Measurements from ENCODE around the gene GPR55. TPM values are rescaled to one million over a fixed set of nuclear protein-coding genes. Genes with fewer than 3 reads are reported as not detected.

Gene GPR55
- total and polyA plus RNA-seq, 10 of the 15 experiments (the other 5 are each of a cell fraction or from before 2014, with no cell fraction given): 2.1 to 30.1 (median 16.2) TPM

DNA sequence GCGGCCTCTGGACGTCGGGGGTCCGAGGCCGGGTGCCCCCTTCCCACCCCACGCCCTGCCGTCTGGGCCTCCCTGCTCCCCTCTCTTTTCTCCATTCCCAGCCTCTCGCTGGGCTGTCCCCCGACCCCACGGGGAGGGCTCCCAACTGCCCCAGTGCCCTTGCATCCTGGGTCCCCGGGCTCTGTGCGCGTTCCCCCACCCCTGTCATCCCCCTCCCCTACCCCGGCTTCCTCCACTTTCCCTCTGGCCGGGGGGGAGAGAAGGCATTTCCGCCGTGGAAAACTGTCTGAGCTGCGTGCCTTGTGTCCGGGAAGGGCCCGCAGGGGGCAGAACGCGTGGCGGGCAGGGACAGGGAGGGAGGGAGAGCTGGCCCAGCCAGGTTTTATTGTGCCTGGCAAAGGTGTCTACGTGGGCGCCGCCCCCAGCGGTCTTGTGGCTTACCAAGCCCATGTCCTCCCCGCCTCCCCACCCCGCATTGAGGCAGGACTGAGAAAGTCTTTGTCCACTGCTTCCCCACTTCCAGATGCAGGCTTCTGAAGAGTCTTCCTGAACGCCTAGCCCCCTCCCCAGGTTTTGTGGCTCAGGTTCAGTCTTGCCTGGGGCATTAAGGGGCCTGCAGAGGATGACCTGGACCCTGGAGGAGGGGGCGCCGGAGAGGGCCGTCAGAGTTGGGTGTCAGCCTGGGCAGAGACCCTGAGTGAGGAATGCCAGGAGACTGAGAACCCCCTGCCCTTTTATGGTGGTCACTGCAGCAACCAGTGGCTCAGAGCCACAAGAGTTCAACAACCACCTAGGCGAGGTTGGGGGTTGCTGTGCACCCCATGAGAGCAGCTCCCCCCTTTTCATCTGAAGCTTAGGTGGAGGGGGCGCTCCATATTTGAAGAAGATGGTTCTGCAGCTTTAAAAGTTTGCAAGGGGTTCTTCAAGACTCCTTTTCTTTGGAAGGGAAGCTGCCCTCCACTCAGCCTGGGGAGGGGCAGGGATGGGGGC is 59.0 kb downstream of the GPR55 start:
- Histone ChIP-seq H3K27ac (ENCODE audit: control insufficient read depth, insufficient read depth) (peak overlapping the region; percentile 33), H3K79me2 (ENCODE audit: control insufficient read depth, insufficient read depth, low read length) (peaks cover 7% of the 10 kb centered on the region), H3K27me3 (replicated peaks in 1 of 2; ENCODE audit: control insufficient read depth in 2 of 2, insufficient read depth in 2 of 2, low read length in 1 of 2) (no peaks in the 10 kb centered on the region; a peak in 2 of 4 replicates), H3K4me3 (peak overlapping the region; percentile 97), H3K4me2 (ENCODE audit: control insufficient read depth, insufficient read depth) (peak overlapping the region; percentile 88), H3K9me3 (replicated peaks; ENCODE audit: control insufficient read depth, insufficient read depth, low read length) (no peaks in the 10 kb centered on the region), H2AFZ (ENCODE audit: control insufficient read depth, low read depth, low read length) (no peak overlapping the region), H3K4me1 (ENCODE audit: control insufficient read depth, insufficient read depth, low read length) (peaks cover 29% of the 10 kb centered on the region), H4K20me1 (ENCODE audit: control insufficient read depth, insufficient read depth) (no peaks in the 10 kb centered on the region), H3K36me3 (ENCODE audit: control insufficient read depth in 2 of 2, insufficient read depth in 2 of 2, low read length in 1 of 2) (no peaks in the 10 kb centered on the region), H3K9ac (ENCODE audit: control insufficient read depth, insufficient read depth, low read length) (peak overlapping the region; percentile 76; the same call in 1 of the 2 replicates)
- TF ChIP-seq BHLHE40 (IDR thresholded peaks at IDR 0.05; ENCODE audit: borderline replicate concordance in 1 of 2, low read depth in 2 of 2, low read length in 1 of 2) (peak in 1 of 2 experiments; percentile 75; a peak in 2 of 4 replicates), RUNX3 (IDR thresholded peaks at IDR 0.05; ENCODE audit: low read length) (peak; percentile 63), BCL3 (IDR thresholded peaks at IDR 0.05; ENCODE audit: borderline replicate concordance, insufficient read depth, low read depth, low read length, poor library complexity, severe bottlenecking) (no peak), IKZF1 (conservative IDR thresholded peaks at IDR 0.05) (peak; percentile 31), TCF7 (IDR thresholded peaks at IDR 0.05; ENCODE audit: borderline replicate concordance) (no peak), CTCF (IDR thresholded peaks at IDR 0.05 in 2 of 3, conservative IDR thresholded peaks at IDR 0.05 in 1 of 3; ENCODE audit: control insufficient read depth in 2 of 3, extremely low read depth in 1 of 3, insufficient read depth in 1 of 3, low read depth in 3 of 3, low read length in 3 of 3) (peak in 1 of 3 experiments; percentile 18; a peak in 1 of 6 replicates), FOXK2 (IDR thresholded peaks at IDR 0.05) (peak; percentile 86), EED (IDR thresholded peaks at IDR 0.05; ENCODE audit: low read depth) (peak; percentile 47; the same call in 1 of the 2 replicates), ATF7 (IDR thresholded peaks at IDR 0.05; ENCODE audit: low read depth) (peak; percentile 80), IKZF2 (IDR thresholded peaks at IDR 0.05) (peak in 1 of 2 experiments; percentile 8; a peak in 2 of 4 replicates), EGR1 (IDR thresholded peaks at IDR 0.05; ENCODE audit: borderline replicate concordance in 1 of 2, low read depth in 2 of 2, low read length in 2 of 2) (peak in 1 of 2 experiments; percentile 44; a peak in 1 of 3 replicates), KLF5 (IDR thresholded peaks at IDR 0.05; ENCODE audit: partially characterized antibody) (peak; percentile 58), SPI1 (IDR thresholded peaks at IDR 0.05; ENCODE audit: borderline replicate concordance, insufficient read depth, low read depth, low read length) (no peak)
- TF ChIP-seq, protein P1, sequence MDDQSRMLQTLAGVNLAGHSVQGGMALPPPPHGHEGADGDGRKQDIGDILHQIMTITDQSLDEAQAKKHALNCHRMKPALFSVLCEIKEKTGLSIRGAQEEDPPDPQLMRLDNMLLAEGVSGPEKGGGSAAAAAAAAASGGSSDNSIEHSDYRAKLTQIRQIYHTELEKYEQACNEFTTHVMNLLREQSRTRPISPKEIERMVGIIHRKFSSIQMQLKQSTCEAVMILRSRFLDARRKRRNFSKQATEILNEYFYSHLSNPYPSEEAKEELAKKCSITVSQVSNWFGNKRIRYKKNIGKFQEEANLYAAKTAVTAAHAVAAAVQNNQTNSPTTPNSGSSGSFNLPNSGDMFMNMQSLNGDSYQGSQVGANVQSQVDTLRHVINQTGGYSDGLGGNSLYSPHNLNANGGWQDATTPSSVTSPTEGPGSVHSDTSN (IDR thresholded peaks at IDR 0.05; ENCODE audit: insufficient replicate concordance, low read depth, low read length): no peak
- POLR2A ChIA-PET: interaction anchor here (0.9 to 1.4 kb wide), 3 partner anchors 9 to 60 kb away, joined by 3 to 5 read pairs (median 3); partner anchors contain the start of gene GPR55
- CTCF ChIA-PET: interaction anchor here (0.9 to 4.9 kb wide), 14 partner anchors 15 to 186 kb away, joined by 3 to 25 read pairs (median 3); partner anchors contain the start of gene GPR55
- in situ Hi-C loops (cut with MboI) (no loop called here), intact Hi-C loops (cut with micrococcal nuclease; ENCODE audit: unreplicated experiment) (loop anchor here (2.0 kb wide), 1 partner anchor 29 kb away; no protein-coding TSS in a partner anchor)
- SMC1A ChIA-PET (ENCODE audit: uncharacterized antibody, unreplicated experiment): interaction anchor here (0.9 to 1.8 kb wide), 11 partner anchors 8 to 121 kb away, joined by 3 to 6 read pairs (median 4); partner anchors contain the start of gene GPR55
- WGBS (ENCODE audit: insufficient coverage, insufficient replicate concordance, low lambda C conversion rate, missing lambda C conversion rate): 31% methylated on average over 24 of the region's 35 CpGs
- RAD21 ChIA-PET (ENCODE audit: unreplicated experiment): interaction anchor here (0.9 to 1.5 kb wide), 6 partner anchors 9 to 121 kb away, joined by 3 to 5 read pairs (median 3); partner anchors contain the start of gene GPR55
- FAIRE-seq (no peak), DNase-seq (ENCODE audit: low read depth, low spot score) (no peak), ATAC-seq (peak; percentile 44)
- BruUV-seq (replicated peaks): TSS peak; percentile 24
